PC-9 (cell line): ENCODE results near the gene MVD. TPM values are rescaled to one million over a fixed set of nuclear protein-coding genes. Genes with fewer than 3 reads are reported as not detected.
A peak's percentile ranks its signal among the peaks of the same experiment; 100 is the strongest.

ENCODE experiments used
- BruUV-seq: library from RNA; stranded (reverse); fragments of 400-500 nt; replicated peaks from 2 replicates; lab custom pipeline; 2021; lab: Mats Ljungman, UMichigan
- CTCF ChIA-PET: fragments of 300-600 bp; sonication (Branson Sonifier 250); formaldehyde crosslinking; loops from one replicate; lab custom pipeline; 2022; ENCODE audit warnings: antibody characterized with exemption; lab: Charles Lee
- POLR2A ChIA-PET: fragments of 300-600 bp; sonication (Branson Sonifier 250); formaldehyde crosslinking; loops from one replicate; lab custom pipeline; 2022; ENCODE audit warnings: antibody characterized with exemption; ENCODE audit not compliant: unreplicated experiment; lab: Charles Lee
- DNase-seq, 2 experiments: peaks; one replicate each; pipeline versions ENCODE4 v3.0.0 to v3.0.0-alpha.2; 2015 to 2022; ENCODE audit warnings: mixed read lengths in 1 of 2
- H2AFZ ChIP-seq: fragments of 200-600 bp; sonication (generic); 2 replicates; pipeline ENCODE4 v1.8.1; 2017; ENCODE audit warnings: antibody characterized with exemption
- H3F3A ChIP-seq: fragments of 200-600 bp; sonication (generic); 2 replicates; pipeline ENCODE4 v1.8.1; 2017; ENCODE audit warnings: antibody characterized with exemption, mild to moderate bottlenecking, low read depth; ENCODE audit not compliant: insufficient read depth
- H3K27ac ChIP-seq: fragments of 200-600 bp; sonication (generic); 2 replicates; pipeline ENCODE4 v1.6.1; 2016; ENCODE audit warnings: mixed run types
- H3K27me3 ChIP-seq: fragments of 200-600 bp; sonication (generic); 2 replicates; pipeline ENCODE4 v1.6.1; 2016; ENCODE audit warnings: low read depth, mixed run types; ENCODE audit not compliant: insufficient read depth
- H3K36me3 ChIP-seq: fragments of 200-600 bp; sonication (generic); 2 replicates; pipeline ENCODE4 v1.6.1; 2016; ENCODE audit warnings: low read depth, mixed run types
- H3K4me1 ChIP-seq: fragments of 200-600 bp; sonication (generic); replicated peaks from 2 replicates; pipeline ENCODE4 v1.6.1; 2016; ENCODE audit warnings: mixed run types; ENCODE audit not compliant: insufficient read depth
- H3K4me2 ChIP-seq: fragments of 200-600 bp; sonication (generic); 2 replicates; pipeline ENCODE4 v1.6.1; 2017; ENCODE audit warnings: mixed run types
- H3K4me3 ChIP-seq: fragments of 200-600 bp; sonication (generic); 2 replicates; pipeline ENCODE4 v1.6.1; 2016; ENCODE audit warnings: mixed run types
- H3K79me2 ChIP-seq: fragments of 200-600 bp; sonication (generic); 2 replicates; pipeline ENCODE4 v1.6.1; 2017; ENCODE audit warnings: low read depth, mixed run types
- H3K9me2 ChIP-seq: fragments of 200-600 bp; sonication (generic); 2 replicates; pipeline ENCODE4 v1.8.1; 2017; ENCODE audit warnings: mild to moderate bottlenecking; ENCODE audit not compliant: insufficient read depth
- H3K9me3 ChIP-seq: fragments of 200-600 bp; sonication (generic); 2 replicates; pipeline ENCODE4 v1.8.1; 2016; ENCODE audit warnings: low read depth; ENCODE audit not compliant: insufficient read depth
- H4K20me1 ChIP-seq: fragments of 200-600 bp; sonication (generic); 2 replicates; pipeline ENCODE4 v1.8.1; 2017; ENCODE audit not compliant: insufficient read depth
- CTCF ChIP-seq: fragments of 200-600 bp; sonication (generic); conservative IDR thresholded peaks from 2 replicates; pipeline ENCODE4 v1.6.1; 2017; ENCODE audit warnings: mixed run types, antibody characterized with exemption, mild to moderate bottlenecking, moderate library complexity
- EZH2 ChIP-seq: fragments of 200-600 bp; sonication (generic); IDR thresholded peaks from 2 replicates; pipeline ENCODE4 v1.8.0; 2017; ENCODE audit warnings: antibody characterized with exemption, low read depth
- intact Hi-C: fragments of 100-400 bp; cut with micrococcal nuclease; formaldehyde crosslinking; loops from one replicate; pipeline ENCODE4 v1.10.0; 2022; ENCODE audit not compliant: unreplicated experiment
- total RNA-seq: library from RNA; stranded (reverse); gene quantifications from 2 replicates; pipeline ENCODE4 v1.2.3, GENCODE V29; 2021

Gene MVD
- total RNA-seq, 1 experiment from 2014 or later, result 168 TPM

GRCh38 chr16:88630433-88630832, 32.5 kb downstream of the MVD start:
- intact Hi-C loops, result no loop called here
- no TSS peak for BruUV-seq
- H3F3A ChIP-seq, result peaks cover 3% of the 10 kb centered on the region; the same call in 1 of the 2 replicates
- H3K27ac ChIP-seq, result no peak overlapping the region
- POLR2A ChIA-PET, result no interaction called here
- no peaks in the 10 kb centered on the region for H4K20me1 ChIP-seq
- TF ChIP-seq EZH2 (no peak), CTCF (no peak)
- H2AFZ ChIP-seq, result no peak overlapping the region
- H3K27me3 ChIP-seq, result no peaks in the 10 kb centered on the region
- no peaks in the 10 kb centered on the region for H3K79me2 ChIP-seq
- no peaks in the 10 kb centered on the region for H3K36me3 ChIP-seq
- no peaks in the 10 kb centered on the region for H3K9me3 ChIP-seq
- CTCF ChIA-PET, result no interaction called here
- no peak for DNase-seq
- no peak overlapping the region for H3K4me2 ChIP-seq
- no peaks in the 10 kb centered on the region for H3K4me1 ChIP-seq
- H3K9me2 ChIP-seq, result no peaks in the 10 kb centered on the region
- H3K4me3 ChIP-seq, result no peak overlapping the region

GRCh38 chr16:88629835-88630234, 33.1 kb downstream of the MVD start:
- Histone ChIP-seq H3K9me2 (no peaks in the 10 kb centered on the region), H3K9me3 (no peaks in the 10 kb centered on the region), H3K27me3 (no peaks in the 10 kb centered on the region), H3F3A (peaks cover 3% of the 10 kb centered on the region; the same call in 1 of the 2 replicates), H3K4me1 (no peaks in the 10 kb centered on the region), H3K4me3 (no peak overlapping the region), H3K36me3 (no peaks in the 10 kb centered on the region), H2AFZ (no peak overlapping the region), H4K20me1 (no peaks in the 10 kb centered on the region), H3K79me2 (no peaks in the 10 kb centered on the region), H3K27ac (no peak overlapping the region), H3K4me2 (no peak overlapping the region)
- ChIA-PET CTCF (no interaction called here), POLR2A (no interaction called here)
- BruUV-seq, result no TSS peak
- DNase-seq, result no peak
- TF ChIP-seq EZH2 (no peak), CTCF (no peak)
- intact Hi-C loops, result no loop called here

- ChIA-PET POLR2A (no interaction called here), CTCF (no interaction called here)
- H3K9me3 ChIP-seq, result no peaks in the 10 kb centered on the region
- no peaks in the 10 kb centered on the region for H3K79me2 ChIP-seq
- H3K27ac ChIP-seq, result no peak overlapping the region
- no peaks in the 10 kb centered on the region for H3K9me2 ChIP-seq
- no peaks in the 10 kb centered on the region for H3K36me3 ChIP-seq
- H3F3A ChIP-seq, result peaks cover 3% of the 10 kb centered on the region; the same call in 1 of the 2 replicates
- no peak for DNase-seq
- H2AFZ ChIP-seq, result no peak overlapping the region
- H3K27me3 ChIP-seq, result no peaks in the 10 kb centered on the region
- H3K4me2 ChIP-seq, result no peak overlapping the region
- no peaks in the 10 kb centered on the region for H4K20me1 ChIP-seq
- BruUV-seq, result no TSS peak
- no peak overlapping the region for H3K4me3 ChIP-seq
- H3K4me1 ChIP-seq, result no peaks in the 10 kb centered on the region
- TF ChIP-seq EZH2 (no peak), CTCF (peak; percentile 58)
- intact Hi-C loops, result no loop called here
These were observed 34.3 kb downstream of the MVD start for GRCh38 chr16:88628512-88628974.
